ENCODE results near the gene HHLA2.

Gene HHLA2

GRCh38 chr3:108327168-108327567, 30.8 kb downstream of the HHLA2 start:
- no peak overlapping the region for H3K4me3 ChIP-seq (replicated peaks; ENCODE audit: low read depth, low read length)
- TF ChIP-seq CTCF (IDR thresholded peaks at IDR 0.05; ENCODE audit: insufficient read depth, low read length, poor library complexity, severe bottlenecking), result no peak
- H3K27me3 ChIP-seq (replicated peaks; ENCODE audit: control insufficient read depth, insufficient read depth, low read length), result no peaks in the 10 kb centered on the region
- no peaks in the 10 kb centered on the region for H3K36me3 ChIP-seq (ENCODE audit: control insufficient read depth, insufficient read depth, low read length)
- DNase-seq (ENCODE audit: extremely low read depth, insufficient read length), result no peak

DNA sequence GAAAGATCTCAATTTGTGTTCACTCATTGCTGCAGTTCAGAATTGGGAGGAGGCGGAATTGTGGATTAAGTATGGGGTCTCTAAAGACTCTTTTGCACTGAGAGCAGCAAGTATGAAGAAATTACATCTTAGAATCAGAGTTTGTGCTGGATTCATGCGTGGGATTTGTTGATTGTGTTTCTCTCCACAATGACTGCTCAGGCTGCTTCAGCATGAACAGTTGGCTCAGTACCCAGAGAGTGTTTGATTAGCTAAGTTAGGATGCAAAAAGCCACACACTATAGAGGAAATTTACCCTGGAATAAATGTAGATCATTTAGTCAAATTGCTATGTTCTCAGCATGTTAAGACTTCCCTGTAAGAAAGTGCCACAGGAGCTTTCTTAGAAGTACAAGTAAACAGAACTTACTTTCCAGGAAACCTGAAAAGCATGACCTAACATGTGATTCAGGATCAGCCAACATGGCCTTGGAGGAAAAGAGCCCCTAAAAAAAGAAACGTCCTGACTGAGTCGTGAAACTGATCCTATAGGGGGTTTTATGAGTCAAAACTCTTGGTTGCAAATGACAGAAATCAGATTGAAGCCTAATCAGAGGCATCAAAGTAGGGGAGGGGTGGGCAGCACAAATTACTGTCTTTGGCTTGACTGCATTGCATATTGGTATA, 32.6 kb downstream of the HHLA2 start:
- Histone ChIP-seq H3K4me3 (replicated peaks; ENCODE audit: low read depth, low read length) (no peak overlapping the region), H3K27me3 (replicated peaks; ENCODE audit: control insufficient read depth, insufficient read depth, low read length) (no peaks in the 10 kb centered on the region), H3K36me3 (ENCODE audit: control insufficient read depth, insufficient read depth, low read length) (no peaks in the 10 kb centered on the region)
- TF ChIP-seq CTCF (IDR thresholded peaks at IDR 0.05; ENCODE audit: insufficient read depth, low read length, poor library complexity, severe bottlenecking), result no peak
- DNase-seq (ENCODE audit: extremely low read depth, insufficient read length), result no peak

DNA sequence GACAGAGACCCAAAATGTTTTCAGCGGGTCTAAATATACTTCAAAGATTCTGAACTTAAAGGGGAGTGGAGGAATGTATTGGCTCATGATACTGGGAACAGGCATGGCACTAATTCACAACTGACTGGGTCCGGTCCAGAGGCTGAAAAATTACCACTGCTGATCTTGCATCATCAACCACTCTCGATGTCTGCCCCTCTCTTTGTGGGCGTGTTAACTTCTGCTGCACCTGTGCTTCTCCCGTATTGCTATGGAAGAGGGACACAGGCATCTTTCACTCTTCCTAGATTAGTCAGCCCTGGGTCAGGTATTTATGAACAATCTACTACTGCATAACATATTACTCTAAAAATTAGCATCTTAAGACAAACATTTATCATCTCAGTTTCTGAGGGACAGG, 33.2 kb downstream of the HHLA2 start:
- Histone ChIP-seq H3K36me3 (ENCODE audit: control insufficient read depth, insufficient read depth, low read length) (no peaks in the 10 kb centered on the region), H3K27me3 (replicated peaks; ENCODE audit: control insufficient read depth, insufficient read depth, low read length) (no peaks in the 10 kb centered on the region), H3K4me3 (replicated peaks; ENCODE audit: low read depth, low read length) (no peak overlapping the region)
- no peak for TF ChIP-seq CTCF (IDR thresholded peaks at IDR 0.05; ENCODE audit: insufficient read depth, low read length, poor library complexity, severe bottlenecking)
- no peak for DNase-seq (ENCODE audit: extremely low read depth, insufficient read length)

GRCh38 chr3:108329947-108330346, 33.6 kb downstream of the HHLA2 start:
- H3K4me3 ChIP-seq (replicated peaks; ENCODE audit: low read depth, low read length), result no peak overlapping the region
- no peaks in the 10 kb centered on the region for H3K27me3 ChIP-seq (replicated peaks; ENCODE audit: control insufficient read depth, insufficient read depth, low read length)
- no peak for TF ChIP-seq CTCF (IDR thresholded peaks at IDR 0.05; ENCODE audit: insufficient read depth, low read length, poor library complexity, severe bottlenecking)
- no peak for DNase-seq (ENCODE audit: extremely low read depth, insufficient read length)
- H3K36me3 ChIP-seq (ENCODE audit: control insufficient read depth, insufficient read depth, low read length), result no peaks in the 10 kb centered on the region

DNA sequence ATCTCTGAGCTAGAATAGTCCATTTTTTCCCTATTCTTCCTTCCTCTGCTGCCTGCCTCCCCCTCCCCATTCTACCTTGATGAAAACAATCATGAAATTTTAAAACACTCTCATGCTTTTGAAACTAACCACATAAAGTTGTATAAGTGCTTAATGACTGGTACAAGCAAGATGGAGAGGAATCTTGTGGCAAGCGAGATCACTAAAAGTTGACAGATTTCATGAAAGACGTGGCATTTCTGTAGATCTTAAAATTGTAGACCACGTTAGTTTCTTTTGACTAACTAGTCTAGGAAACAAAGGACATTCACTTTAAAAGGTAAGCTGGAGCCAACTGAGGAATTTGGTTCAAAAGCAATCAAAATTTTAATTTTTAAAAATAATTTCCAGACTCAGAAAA, 35.4 kb downstream of the HHLA2 start:
- Histone ChIP-seq H3K27me3 (replicated peaks; ENCODE audit: control insufficient read depth, insufficient read depth, low read length) (no peaks in the 10 kb centered on the region), H3K4me3 (replicated peaks; ENCODE audit: low read depth, low read length) (no peak overlapping the region), H3K36me3 (ENCODE audit: control insufficient read depth, insufficient read depth, low read length) (no peaks in the 10 kb centered on the region)
- DNase-seq (ENCODE audit: extremely low read depth, insufficient read length), result no peak
- no peak for TF ChIP-seq CTCF (IDR thresholded peaks at IDR 0.05; ENCODE audit: insufficient read depth, low read length, poor library complexity, severe bottlenecking)

DNA sequence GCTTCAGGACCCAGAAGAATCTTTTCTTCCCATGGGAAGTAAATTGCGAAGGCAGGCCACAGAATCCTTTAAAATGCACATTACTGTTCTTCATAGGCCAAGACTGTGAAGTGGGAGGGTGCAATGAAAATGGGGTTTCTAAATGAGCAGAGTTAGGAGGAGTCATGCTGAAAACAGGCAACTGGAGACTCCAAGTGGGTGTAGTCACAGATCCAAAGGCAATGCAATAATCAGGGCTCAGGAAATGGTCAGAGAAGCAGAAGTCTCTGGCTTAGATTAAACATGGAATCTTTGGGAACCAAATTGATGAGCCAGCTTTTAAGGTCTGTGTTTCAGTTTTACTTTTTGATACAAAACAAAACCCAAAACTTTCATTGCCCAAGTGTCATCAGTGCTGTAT, 37.6 kb downstream of the HHLA2 start:
- no peak for DNase-seq (ENCODE audit: extremely low read depth, insufficient read length)
- TF ChIP-seq CTCF (IDR thresholded peaks at IDR 0.05; ENCODE audit: insufficient read depth, low read length, poor library complexity, severe bottlenecking), result no peak
- Histone ChIP-seq H3K27me3 (replicated peaks; ENCODE audit: control insufficient read depth, insufficient read depth, low read length) (no peaks in the 10 kb centered on the region), H3K4me3 (replicated peaks; ENCODE audit: low read depth, low read length) (no peak overlapping the region), H3K36me3 (ENCODE audit: control insufficient read depth, insufficient read depth, low read length) (no peaks in the 10 kb centered on the region)
